Stimulated activated CD4-positive, alpha-beta T cell treated with anti-CD3 and anti-CD28 coated beads, TNF-alpha, amount 100 ng/mL, for 48 hours (primary cell): ENCODE measurements around the gene SMNDC1.
"Not testable (repeated sequence)": the region's sequence is repeated elsewhere in the genome, so short reads cannot be mapped to it uniquely, and the experiment has no call there.

Source experiments
- DNase-seq, 3 donors: peaks; one replicate each; pipeline ENCODE4 v3.0.0-alpha.2; 2020; ENCODE audit warnings: low read depth in 3 of 3

SMNDC1 gene

GRCh38 chr10:110284262-110284661 is 20.5 kb downstream of the SMNDC1 start:
- no peak for DNase-seq

GRCh38 chr10:110279407-110279986 is 25.2 kb downstream of the SMNDC1 start:
- no peak for DNase-seq

GRCh38 chr10:110278562-110279406 is 25.9 kb downstream of the SMNDC1 start:
- no peak for DNase-seq

DNA sequence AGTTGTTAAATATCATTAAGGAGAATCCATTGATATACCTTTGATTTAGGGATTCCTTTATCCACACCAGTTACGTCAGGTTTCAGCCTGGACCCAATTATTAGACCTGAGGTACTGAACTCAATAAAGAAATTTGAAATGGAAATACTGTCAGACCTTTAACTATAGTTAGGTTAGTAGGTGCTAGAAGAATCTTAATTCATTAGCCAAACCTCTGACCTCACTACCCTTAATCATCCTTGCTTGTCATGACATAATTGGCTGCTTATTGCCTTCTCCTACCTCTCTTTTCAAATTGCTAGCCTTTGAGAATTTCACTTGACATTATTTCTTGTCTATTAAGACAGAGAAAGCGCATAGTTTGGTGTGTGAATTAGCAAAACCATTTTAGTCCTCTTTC is 27.1 kb downstream of the SMNDC1 start:
- DNase-seq, result no peak

DNA sequence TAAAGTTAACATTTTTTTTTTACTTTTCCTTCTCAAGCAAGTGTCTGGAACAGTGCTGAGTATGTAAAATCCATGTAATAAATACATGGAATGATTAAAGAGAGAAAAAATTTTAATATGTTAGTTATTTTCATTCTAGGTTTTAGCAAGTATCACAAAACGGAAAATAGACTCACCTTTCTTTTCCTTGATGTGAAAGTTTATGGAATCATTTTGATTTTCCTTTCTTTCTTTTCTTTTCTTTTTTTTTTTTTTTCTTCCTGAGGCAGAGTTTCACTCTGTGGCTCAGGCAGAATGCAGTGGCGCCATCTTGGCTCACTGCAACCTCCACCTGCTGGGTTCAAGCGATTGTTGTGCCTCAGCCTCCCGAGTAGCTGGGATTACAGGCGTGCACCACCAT is 28.1 kb downstream of the SMNDC1 start:
- DNase-seq, result no peak

- DNase-seq, result no peak
Measured at GRCh38 chr10:110275128-110275729, 29.5 kb downstream of the SMNDC1 start.

DNA sequence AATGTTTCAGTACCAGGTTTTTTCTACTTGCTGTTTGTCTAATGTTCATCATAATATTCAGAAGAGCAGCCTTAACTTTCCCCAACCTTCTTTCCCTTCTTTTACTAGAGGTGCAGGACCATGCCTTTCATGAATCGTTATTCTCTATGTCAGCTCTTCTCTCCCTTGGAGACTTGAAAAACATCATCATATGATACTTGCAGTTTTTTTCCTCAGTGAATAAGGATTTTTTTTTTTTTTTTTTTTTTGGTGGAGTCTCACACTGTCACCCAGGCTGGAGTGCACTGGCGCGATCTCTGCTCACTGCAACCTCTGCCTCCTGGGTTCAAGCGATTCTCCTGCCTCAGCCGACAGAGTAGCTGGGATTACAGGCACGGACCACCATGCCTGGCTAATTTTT is 30.1 kb downstream of the SMNDC1 start:
- no peak for DNase-seq

GRCh38 chr10:110274072-110274627 is 30.6 kb downstream of the SMNDC1 start:
- no peak for DNase-seq

DNA sequence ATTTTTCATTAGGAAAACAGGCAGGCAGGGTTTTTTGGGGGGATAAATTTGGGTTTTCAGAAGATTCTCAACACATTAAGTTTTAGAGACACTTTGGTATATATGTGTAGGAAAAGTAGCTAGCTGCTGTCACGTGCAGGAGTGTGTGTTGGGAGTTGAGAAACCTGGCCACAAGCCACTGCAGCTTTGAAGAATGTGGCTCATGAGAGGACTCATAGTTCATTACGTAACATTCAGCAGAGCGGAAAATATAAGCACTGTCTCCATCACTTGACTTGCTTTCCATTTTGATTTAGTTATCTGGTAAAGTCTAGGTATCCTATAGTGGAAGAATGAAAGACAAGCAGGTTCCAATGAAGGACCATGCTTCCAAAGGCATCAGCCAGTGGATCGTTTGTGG is 31.2 kb downstream of the SMNDC1 start:
- DNase-seq, result peak in 2 of 3 donors; percentile 7 to 27

DNA sequence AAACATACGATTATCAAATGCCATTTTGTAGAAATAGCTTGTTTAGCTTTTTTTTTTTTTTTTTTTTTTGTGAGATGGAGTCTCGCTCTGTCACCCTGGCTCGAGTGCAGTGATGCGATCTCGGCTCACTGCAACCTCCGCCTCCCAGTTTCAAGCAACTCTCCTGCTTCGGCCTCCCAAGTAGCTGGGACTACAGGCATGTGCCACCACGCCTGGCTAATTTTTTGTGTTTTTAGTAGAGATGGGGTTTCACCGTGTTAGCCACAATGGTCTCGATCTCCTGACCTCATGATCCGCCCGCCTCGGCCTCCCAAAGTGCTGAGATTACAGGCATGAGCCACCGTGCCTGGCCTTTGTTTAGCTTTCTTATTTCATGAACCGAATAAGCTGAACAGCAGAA is 31.7 kb downstream of the SMNDC1 start:
- not testable (repeated sequence) for DNase-seq

GRCh38 chr10:110269374-110270318 is 35.1 kb downstream of the SMNDC1 start:
- no peak for DNase-seq

GRCh38 chr10:110268971-110269370 is 35.7 kb downstream of the SMNDC1 start:
- no peak for DNase-seq

- no peak for DNase-seq
Measured at GRCh38 chr10:110268442-110268841, 36.3 kb downstream of the SMNDC1 start.

- DNase-seq, result no peak
Measured at GRCh38 chr10:110267276-110267675, 37.4 kb downstream of the SMNDC1 start.

DNA sequence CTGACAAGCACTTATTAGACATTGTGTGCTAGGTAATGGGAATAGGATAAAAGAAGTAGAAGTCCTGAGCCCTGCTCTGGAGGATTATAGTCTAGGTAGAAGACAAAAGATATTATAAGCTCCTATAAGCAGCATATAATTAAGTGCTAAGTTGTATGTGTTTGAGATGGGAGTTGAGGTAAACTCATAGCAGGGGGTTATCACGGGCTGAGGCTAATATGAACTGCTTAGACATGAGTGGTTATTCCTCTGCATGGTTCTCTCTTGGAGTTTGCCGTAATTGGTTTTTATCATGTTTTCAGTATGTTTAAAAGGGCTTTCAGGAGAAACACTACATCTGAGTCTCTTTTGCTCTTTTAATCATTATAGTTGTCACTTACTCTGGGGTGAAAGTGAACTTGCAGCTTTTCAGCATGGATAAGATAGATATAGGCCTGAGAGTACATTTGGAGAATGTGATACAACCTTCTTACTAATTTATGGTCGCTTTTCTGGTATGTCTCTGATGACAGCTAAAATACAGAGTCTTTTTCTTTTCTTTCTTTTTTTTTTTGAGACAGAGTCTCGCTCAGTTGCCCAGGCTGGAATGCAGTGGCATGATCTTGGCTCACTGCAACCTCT is 39.0 kb downstream of the SMNDC1 start:
- DNase-seq, result no peak

- no peak for DNase-seq
Measured at GRCh38 chr10:110263164-110263563, 41.6 kb downstream of the SMNDC1 start.

GRCh38 chr10:110260746-110261477 is 43.8 kb downstream of the SMNDC1 start:
- DNase-seq, result no peak

DNA sequence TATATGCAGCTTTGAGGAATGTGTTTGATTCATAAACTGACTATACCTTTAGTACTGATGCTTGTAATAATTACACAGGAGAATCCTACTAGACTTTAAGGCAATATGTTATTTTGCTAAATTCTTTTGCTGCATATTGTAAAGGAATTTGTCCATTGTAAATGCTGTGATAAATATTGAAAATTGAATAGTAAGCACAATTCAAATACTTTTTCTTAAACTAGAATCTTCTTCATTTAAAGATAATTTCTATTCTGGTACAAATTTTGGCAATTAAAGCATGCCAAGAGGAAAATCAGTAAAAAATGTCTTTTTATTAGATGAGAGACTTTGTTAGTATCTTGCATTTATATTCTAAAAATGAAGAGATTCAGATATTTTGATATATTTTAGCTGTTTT is 45.4 kb downstream of the SMNDC1 start:
- DNase-seq, result no peak

DNA sequence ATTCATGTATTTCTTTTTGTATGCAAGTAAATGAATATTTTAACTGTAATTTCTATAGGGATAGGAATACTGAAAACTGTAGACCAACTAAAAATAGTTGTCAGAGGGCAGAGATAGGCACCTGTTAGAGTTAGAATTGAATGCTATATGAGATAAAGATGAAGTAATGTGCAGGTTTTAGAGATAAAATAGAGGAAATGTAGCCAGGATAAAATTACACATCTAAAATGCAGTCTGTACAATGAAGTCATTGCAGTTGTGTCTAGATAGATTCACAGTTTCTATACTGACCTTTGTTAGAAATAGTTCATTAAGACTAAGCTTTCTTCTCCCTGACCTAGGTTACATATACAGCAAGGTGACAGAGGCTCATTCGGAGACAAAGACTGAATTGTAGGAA is 46.2 kb downstream of the SMNDC1 start:
- DNase-seq, result no peak

GRCh38 chr10:110254467-110254866 is 50.3 kb downstream of the SMNDC1 start:
- no peak for DNase-seq
